Measurements from ENCODE around the gene PCSK5. TPM values are rescaled to one million over a fixed set of nuclear protein-coding genes. Genes with fewer than 3 reads are reported as not detected.

Gene PCSK5
- total and polyA plus RNA-seq, 4 donors = 0.58 to 3.6 (median 0.82) TPM

DNA sequence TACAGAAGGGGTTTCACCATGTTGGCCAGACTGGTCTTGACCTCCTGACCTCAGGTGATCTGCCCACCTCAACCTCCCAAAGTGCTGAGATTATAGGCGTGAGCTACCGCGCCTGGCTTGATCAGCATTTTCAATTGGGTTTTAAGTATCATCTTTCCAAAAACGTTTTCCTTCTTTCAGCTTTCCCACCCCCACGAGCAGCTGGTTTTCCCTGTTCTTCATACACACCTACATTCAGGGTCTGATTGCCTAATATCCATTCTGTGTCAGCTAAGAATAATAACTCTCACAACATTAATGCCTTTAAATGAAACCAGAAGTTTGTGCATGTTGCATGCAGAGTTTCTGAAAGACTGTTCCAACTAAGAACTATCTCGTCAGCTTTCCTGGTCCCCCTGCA, 465.4 kb downstream of the PCSK5 start:
- no peaks in the 10 kb centered on the region for H3K4me1 ChIP-seq (ENCODE audit: control insufficient read depth in 4 of 4, insufficient read depth in 4 of 4, low read length in 3 of 4)
- no peak overlapping the region for H3K4me3 ChIP-seq (ENCODE audit: low read depth in 1 of 3, low read length in 3 of 3)
- no peaks in the 10 kb centered on the region for H3K27me3 ChIP-seq (ENCODE audit: control insufficient read depth in 4 of 4, insufficient read depth in 4 of 4, low read length in 3 of 4)
- TF ChIP-seq, protein P1, sequence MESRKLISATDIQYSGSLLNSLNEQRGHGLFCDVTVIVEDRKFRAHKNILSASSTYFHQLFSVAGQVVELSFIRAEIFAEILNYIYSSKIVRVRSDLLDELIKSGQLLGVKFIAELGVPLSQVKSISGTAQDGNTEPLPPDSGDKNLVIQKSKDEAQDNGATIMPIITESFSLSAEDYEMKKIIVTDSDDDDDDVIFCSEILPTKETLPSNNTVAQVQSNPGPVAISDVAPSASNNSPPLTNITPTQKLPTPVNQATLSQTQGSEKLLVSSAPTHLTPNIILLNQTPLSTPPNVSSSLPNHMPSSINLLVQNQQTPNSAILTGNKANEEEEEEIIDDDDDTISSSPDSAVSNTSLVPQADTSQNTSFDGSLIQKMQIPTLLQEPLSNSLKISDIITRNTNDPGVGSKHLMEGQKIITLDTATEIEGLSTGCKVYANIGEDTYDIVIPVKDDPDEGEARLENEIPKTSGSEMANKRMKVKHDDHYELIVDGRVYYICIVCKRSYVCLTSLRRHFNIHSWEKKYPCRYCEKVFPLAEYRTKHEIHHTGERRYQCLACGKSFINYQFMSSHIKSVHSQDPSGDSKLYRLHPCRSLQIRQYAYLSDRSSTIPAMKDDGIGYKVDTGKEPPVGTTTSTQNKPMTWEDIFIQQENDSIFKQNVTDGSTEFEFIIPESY (IDR thresholded peaks at IDR 0.05) = no peak
- TF ChIP-seq HNF4A (conservative IDR thresholded peaks at IDR 0.05) (no peak), FOXA2 (IDR thresholded peaks at IDR 0.05) (no peak)
- H3K9me3 ChIP-seq (ENCODE audit: control insufficient read depth in 4 of 4, low read length in 3 of 4) = no peaks in the 10 kb centered on the region
- 88% methylated on average over 6 of the region's 6 CpGs for WGBS
- H3K36me3 ChIP-seq (ENCODE audit: control insufficient read depth in 4 of 4, insufficient read depth in 3 of 4, low read depth in 1 of 4, low read length in 3 of 4) = no peaks in the 10 kb centered on the region
- H3K9ac ChIP-seq (ENCODE audit: low read depth in 1 of 2, low read length in 2 of 2) = no peak overlapping the region
- DNase-seq (ENCODE audit: low spot score) = no peak
- no peak overlapping the region for H3K27ac ChIP-seq (ENCODE audit: low read depth in 1 of 2, low read length in 2 of 2)

DNA sequence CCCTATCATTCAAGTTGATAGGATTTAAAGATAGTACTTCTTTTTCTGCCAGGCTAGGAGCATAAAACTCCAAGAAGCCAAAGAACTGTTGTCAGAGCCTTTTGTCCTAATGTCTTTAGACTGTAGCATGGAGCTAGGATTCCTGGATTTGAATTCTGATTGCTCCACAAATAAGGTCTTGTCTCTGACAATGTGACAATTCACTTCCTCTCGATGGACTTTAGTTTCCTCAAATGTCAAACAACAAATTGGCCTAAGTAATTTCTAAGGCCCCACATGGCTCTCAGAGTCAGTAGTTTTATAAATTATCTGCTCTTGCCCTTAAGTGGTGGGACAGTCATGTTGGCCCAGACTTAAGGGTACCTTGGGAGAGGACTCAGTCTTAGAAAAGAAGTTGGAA, 467.1 kb downstream of the PCSK5 start:
- Histone ChIP-seq H3K9ac (ENCODE audit: low read depth in 1 of 2, low read length in 2 of 2) (no peak overlapping the region), H3K4me1 (ENCODE audit: control insufficient read depth in 4 of 4, insufficient read depth in 4 of 4, low read length in 3 of 4) (no peaks in the 10 kb centered on the region), H3K9me3 (ENCODE audit: control insufficient read depth in 4 of 4, low read length in 3 of 4) (no peaks in the 10 kb centered on the region), H3K27ac (ENCODE audit: low read depth in 1 of 2, low read length in 2 of 2) (no peak overlapping the region), H3K36me3 (ENCODE audit: control insufficient read depth in 4 of 4, insufficient read depth in 3 of 4, low read depth in 1 of 4, low read length in 3 of 4) (no peaks in the 10 kb centered on the region), H3K27me3 (ENCODE audit: control insufficient read depth in 4 of 4, insufficient read depth in 4 of 4, low read length in 3 of 4) (no peaks in the 10 kb centered on the region), H3K4me3 (ENCODE audit: low read depth in 1 of 3, low read length in 3 of 3) (no peak overlapping the region)
- no peak for DNase-seq (ENCODE audit: low spot score)
- TF ChIP-seq NR2F2 (IDR thresholded peaks at IDR 0.05) (no peak), EGR1 (IDR thresholded peaks at IDR 0.05; ENCODE audit: low read depth in 2 of 2) (no peak), GABPA (IDR thresholded peaks at IDR 0.05 in 1 of 2, conservative IDR thresholded peaks at IDR 0.05 in 1 of 2) (no peak), JUND (IDR thresholded peaks at IDR 0.05) (no peak), RXRA (IDR thresholded peaks at IDR 0.05) (no peak), RAD21 (IDR thresholded peaks at IDR 0.05) (no peak), FOXA1 (IDR thresholded peaks at IDR 0.05) (no peak)
- TF ChIP-seq, protein P1 (IDR thresholded peaks at IDR 0.05) = no peak
- TF ChIP-seq, protein P2, sequence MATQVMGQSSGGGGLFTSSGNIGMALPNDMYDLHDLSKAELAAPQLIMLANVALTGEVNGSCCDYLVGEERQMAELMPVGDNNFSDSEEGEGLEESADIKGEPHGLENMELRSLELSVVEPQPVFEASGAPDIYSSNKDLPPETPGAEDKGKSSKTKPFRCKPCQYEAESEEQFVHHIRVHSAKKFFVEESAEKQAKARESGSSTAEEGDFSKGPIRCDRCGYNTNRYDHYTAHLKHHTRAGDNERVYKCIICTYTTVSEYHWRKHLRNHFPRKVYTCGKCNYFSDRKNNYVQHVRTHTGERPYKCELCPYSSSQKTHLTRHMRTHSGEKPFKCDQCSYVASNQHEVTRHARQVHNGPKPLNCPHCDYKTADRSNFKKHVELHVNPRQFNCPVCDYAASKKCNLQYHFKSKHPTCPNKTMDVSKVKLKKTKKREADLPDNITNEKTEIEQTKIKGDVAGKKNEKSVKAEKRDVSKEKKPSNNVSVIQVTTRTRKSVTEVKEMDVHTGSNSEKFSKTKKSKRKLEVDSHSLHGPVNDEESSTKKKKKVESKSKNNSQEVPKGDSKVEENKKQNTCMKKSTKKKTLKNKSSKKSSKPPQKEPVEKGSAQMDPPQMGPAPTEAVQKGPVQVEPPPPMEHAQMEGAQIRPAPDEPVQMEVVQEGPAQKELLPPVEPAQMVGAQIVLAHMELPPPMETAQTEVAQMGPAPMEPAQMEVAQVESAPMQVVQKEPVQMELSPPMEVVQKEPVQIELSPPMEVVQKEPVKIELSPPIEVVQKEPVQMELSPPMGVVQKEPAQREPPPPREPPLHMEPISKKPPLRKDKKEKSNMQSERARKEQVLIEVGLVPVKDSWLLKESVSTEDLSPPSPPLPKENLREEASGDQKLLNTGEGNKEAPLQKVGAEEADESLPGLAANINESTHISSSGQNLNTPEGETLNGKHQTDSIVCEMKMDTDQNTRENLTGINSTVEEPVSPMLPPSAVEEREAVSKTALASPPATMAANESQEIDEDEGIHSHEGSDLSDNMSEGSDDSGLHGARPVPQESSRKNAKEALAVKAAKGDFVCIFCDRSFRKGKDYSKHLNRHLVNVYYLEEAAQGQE (IDR thresholded peaks at IDR 0.05) = no peak
- TF ChIP-seq, protein P3, sequence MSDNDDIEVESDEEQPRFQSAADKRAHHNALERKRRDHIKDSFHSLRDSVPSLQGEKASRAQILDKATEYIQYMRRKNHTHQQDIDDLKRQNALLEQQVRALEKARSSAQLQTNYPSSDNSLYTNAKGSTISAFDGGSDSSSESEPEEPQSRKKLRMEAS (IDR thresholded peaks at IDR 0.05) = no peak
- 85% methylated on average over 1 of the region's 1 CpG for WGBS
